ENCODE measurements around the gene AMIGO2. TPM values are rescaled to one million over a fixed set of nuclear protein-coding genes. Genes with fewer than 3 reads are reported as not detected.

Gene AMIGO2
- total RNA-seq, 1 experiment from 2014 or later: 6.5 TPM

DNA sequence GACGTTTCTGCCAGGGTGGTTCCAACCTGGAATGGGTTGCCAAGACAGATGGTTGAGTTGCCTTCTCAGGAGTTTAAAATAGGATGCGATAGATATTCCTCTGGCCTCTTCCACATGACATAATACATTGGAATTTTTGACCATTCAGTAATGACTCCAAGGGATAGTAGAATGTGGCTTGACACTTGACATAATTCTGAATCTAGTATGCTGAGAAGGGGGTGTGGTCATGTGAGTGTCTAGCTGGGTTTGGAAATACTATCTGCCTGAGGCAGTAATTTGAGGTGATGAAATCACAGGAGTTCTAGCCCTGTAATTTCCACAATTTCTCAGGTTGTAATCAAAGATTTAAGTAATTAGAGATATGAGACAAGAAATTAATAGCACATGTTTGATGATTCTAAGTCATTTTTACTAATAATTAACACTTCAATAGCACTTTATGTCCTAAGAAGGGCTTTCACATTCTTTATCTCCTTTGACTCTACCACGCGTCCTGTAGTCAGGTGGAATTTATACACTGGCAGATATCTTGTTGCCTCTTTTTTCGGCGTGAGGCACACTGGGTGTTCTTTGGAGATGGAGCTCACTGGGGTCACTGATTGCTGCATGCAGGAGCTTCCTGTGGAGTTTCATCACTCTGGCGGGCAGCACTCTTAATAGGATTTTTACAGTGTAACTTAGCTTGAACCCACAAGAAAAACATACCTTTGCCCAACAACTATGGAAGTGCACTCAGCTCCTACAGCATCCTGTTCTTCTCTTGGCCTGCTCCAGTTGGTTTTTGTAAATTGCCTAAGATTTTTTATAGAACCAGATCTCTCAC, 3.2 kb upstream of the AMIGO2 start:
- Mint-ChIP-seq H3K27me3 (ENCODE audit: low read depth) (peaks cover 16% of the 10 kb centered on the region), H3K4me1 (peaks cover 86% of the 10 kb centered on the region), H3K27ac (no peak overlapping the region), H3K9me3 (no peaks in the 10 kb centered on the region), H3K4me3 (no peak overlapping the region), H3K36me3 (no peaks in the 10 kb centered on the region)
- no peak for DNase-seq (ENCODE audit: low spot score)
- no peak for ATAC-seq
- POLR2A ChIA-PET: no interaction called here
- TF ChIP-seq FOXP1 (CRISPR knock-in tag; IDR thresholded peaks at IDR 0.05; ENCODE audit: borderline replicate concordance) (no peak), OVOL2 (CRISPR knock-in tag; IDR thresholded peaks at IDR 0.05; ENCODE audit: borderline replicate concordance) (no peak), JAZF1 (CRISPR knock-in tag; IDR thresholded peaks at IDR 0.05) (no peak), RELA (CRISPR knock-in tag; IDR thresholded peaks at IDR 0.05; ENCODE audit: borderline replicate concordance) (no peak), NFE2L1 (CRISPR knock-in tag; IDR thresholded peaks at IDR 0.05) (no peak), ZNF263 (CRISPR knock-in tag; IDR thresholded peaks at IDR 0.05; ENCODE audit: low read depth) (no peak), NR1H2 (CRISPR knock-in tag; IDR thresholded peaks at IDR 0.05) (no peak), HMGA2 (CRISPR knock-in tag; IDR thresholded peaks at IDR 0.05) (no peak), CREB1 (CRISPR knock-in tag; IDR thresholded peaks at IDR 0.05) (no peak)
- TF ChIP-seq, protein P1, sequence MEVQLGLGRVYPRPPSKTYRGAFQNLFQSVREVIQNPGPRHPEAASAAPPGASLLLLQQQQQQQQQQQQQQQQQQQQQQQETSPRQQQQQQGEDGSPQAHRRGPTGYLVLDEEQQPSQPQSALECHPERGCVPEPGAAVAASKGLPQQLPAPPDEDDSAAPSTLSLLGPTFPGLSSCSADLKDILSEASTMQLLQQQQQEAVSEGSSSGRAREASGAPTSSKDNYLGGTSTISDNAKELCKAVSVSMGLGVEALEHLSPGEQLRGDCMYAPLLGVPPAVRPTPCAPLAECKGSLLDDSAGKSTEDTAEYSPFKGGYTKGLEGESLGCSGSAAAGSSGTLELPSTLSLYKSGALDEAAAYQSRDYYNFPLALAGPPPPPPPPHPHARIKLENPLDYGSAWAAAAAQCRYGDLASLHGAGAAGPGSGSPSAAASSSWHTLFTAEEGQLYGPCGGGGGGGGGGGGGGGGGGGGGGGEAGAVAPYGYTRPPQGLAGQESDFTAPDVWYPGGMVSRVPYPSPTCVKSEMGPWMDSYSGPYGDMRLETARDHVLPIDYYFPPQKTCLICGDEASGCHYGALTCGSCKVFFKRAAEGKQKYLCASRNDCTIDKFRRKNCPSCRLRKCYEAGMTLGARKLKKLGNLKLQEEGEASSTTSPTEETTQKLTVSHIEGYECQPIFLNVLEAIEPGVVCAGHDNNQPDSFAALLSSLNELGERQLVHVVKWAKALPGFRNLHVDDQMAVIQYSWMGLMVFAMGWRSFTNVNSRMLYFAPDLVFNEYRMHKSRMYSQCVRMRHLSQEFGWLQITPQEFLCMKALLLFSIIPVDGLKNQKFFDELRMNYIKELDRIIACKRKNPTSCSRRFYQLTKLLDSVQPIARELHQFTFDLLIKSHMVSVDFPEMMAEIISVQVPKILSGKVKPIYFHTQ (CRISPR knock-in tag; IDR thresholded peaks at IDR 0.05): no peak
- TF ChIP-seq, protein P2, sequence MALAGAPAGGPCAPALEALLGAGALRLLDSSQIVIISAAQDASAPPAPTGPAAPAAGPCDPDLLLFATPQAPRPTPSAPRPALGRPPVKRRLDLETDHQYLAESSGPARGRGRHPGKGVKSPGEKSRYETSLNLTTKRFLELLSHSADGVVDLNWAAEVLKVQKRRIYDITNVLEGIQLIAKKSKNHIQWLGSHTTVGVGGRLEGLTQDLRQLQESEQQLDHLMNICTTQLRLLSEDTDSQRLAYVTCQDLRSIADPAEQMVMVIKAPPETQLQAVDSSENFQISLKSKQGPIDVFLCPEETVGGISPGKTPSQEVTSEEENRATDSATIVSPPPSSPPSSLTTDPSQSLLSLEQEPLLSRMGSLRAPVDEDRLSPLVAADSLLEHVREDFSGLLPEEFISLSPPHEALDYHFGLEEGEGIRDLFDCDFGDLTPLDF (CRISPR knock-in tag; IDR thresholded peaks at IDR 0.05): no peak
- TF ChIP-seq, protein P3, sequence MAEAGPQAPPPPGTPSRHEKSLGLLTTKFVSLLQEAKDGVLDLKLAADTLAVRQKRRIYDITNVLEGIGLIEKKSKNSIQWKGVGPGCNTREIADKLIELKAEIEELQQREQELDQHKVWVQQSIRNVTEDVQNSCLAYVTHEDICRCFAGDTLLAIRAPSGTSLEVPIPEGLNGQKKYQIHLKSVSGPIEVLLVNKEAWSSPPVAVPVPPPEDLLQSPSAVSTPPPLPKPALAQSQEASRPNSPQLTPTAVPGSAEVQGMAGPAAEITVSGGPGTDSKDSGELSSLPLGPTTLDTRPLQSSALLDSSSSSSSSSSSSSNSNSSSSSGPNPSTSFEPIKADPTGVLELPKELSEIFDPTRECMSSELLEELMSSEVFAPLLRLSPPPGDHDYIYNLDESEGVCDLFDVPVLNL (CRISPR knock-in tag; IDR thresholded peaks at IDR 0.05; ENCODE audit: borderline replicate concordance, low read depth): no peak
- TF ChIP-seq, protein P4, sequence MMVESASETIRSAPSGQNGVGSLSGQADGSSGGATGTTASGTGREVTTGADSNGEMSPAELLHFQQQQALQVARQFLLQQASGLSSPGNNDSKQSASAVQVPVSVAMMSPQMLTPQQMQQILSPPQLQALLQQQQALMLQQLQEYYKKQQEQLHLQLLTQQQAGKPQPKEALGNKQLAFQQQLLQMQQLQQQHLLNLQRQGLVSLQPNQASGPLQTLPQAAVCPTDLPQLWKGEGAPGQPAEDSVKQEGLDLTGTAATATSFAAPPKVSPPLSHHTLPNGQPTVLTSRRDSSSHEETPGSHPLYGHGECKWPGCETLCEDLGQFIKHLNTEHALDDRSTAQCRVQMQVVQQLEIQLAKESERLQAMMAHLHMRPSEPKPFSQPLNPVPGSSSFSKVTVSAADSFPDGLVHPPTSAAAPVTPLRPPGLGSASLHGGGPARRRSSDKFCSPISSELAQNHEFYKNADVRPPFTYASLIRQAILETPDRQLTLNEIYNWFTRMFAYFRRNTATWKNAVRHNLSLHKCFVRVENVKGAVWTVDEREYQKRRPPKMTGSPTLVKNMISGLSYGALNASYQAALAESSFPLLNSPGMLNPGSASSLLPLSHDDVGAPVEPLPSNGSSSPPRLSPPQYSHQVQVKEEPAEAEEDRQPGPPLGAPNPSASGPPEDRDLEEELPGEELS (CRISPR knock-in tag; IDR thresholded peaks at IDR 0.05): no peak
- TF ChIP-seq, protein P5, sequence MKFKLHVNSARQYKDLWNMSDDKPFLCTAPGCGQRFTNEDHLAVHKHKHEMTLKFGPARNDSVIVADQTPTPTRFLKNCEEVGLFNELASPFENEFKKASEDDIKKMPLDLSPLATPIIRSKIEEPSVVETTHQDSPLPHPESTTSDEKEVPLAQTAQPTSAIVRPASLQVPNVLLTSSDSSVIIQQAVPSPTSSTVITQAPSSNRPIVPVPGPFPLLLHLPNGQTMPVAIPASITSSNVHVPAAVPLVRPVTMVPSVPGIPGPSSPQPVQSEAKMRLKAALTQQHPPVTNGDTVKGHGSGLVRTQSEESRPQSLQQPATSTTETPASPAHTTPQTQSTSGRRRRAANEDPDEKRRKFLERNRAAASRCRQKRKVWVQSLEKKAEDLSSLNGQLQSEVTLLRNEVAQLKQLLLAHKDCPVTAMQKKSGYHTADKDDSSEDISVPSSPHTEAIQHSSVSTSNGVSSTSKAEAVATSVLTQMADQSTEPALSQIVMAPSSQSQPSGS (CRISPR knock-in tag; IDR thresholded peaks at IDR 0.05; ENCODE audit: borderline replicate concordance, low read depth): no peak
- CTCF ChIA-PET: interaction anchor here (1.6 kb wide), 1 partner anchor 12 kb away, joined by 11 read pairs; no protein-coding TSS in a partner anchor

DNA sequence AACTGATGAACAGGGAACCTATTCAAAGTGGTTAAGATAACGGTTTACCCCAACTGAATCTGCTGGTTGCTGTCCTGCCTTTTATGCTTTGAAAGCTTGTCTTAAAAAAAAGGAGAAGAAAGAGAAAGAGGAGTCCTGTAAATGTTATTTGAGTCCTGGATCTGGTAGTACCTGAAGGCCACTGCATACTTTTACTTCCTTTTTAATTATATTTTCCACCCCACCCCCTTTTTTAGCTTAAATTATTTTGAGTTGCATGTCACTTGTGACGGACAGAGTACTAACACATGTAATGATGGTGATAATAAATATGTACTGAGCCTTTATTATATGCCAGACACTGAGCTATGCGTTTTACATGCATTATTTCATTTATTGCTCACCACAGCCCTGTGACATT, 2.5 kb upstream of the AMIGO2 start:
- no peaks in the 10 kb centered on the region for H3K36me3 Mint-ChIP-seq
- peaks cover 18% of the 10 kb centered on the region for H3K27me3 Mint-ChIP-seq (ENCODE audit: low read depth)
- no peak overlapping the region for H3K4me3 Mint-ChIP-seq
- ChIA-PET CTCF (interaction anchor here (1.6 kb wide), 1 partner anchor 11 kb away, joined by 11 read pairs; no protein-coding TSS in a partner anchor), POLR2A (no interaction called here)
- no peak for TF ChIP-seq FOXP1 (CRISPR knock-in tag; IDR thresholded peaks at IDR 0.05; ENCODE audit: borderline replicate concordance)
- TF ChIP-seq, protein P6, sequence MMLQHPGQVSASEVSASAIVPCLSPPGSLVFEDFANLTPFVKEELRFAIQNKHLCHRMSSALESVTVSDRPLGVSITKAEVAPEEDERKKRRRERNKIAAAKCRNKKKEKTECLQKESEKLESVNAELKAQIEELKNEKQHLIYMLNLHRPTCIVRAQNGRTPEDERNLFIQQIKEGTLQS (CRISPR knock-in tag; conservative IDR thresholded peaks at IDR 0.05): no peak
- no peak overlapping the region for H3K27ac Mint-ChIP-seq
- no peak for DNase-seq (ENCODE audit: low spot score)
- H3K4me1 Mint-ChIP-seq: peaks cover 88% of the 10 kb centered on the region
- no peak for ATAC-seq
- H3K9me3 Mint-ChIP-seq: no peaks in the 10 kb centered on the region
